ENCODE measurements around the gene MUC4.

DNA sequence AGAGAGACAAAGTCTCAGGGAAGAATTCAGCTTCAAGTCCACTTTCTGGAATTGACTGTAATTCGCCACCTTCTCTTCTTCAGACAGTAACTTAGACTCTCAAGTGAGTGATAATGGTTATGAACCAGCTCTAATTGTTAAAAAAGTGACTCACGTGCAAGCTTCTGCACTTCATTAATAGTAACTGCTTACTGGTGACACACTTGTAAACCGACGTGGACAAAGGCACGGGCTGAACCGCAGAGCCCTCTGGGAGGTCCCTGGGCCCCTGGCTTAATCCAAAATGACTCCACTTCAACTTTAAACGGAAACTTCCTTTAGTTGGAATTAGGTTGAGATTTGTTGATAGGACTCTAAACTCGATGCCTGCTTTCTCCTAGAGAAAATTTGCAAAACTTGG, 17.0 kb downstream of the MUC4 start:
- TF ChIP-seq CTCF (IDR thresholded peaks at IDR 0.05) (no peak), POLR2A (IDR thresholded peaks at IDR 0.05) (no peak)

Data from Peyer's patch (tissue), 4 donors.